Mucosa of rectum (tissue), 2 donors: ENCODE measurements around the gene MVK.

Experiments used
- H3K27ac ChIP-seq, 2 donors: one replicate each; pipeline ENCODE4 v1.7.0; 2013; ENCODE audit warnings: inconsistent platforms in 2 of 2, low read depth in 2 of 2, low read length in 2 of 2
- H3K27me3 ChIP-seq, 2 donors: one replicate each; pipeline ENCODE4 v1.7.0; 2013; ENCODE audit warnings: low read length in 2 of 2; ENCODE audit not compliant: control insufficient read depth in 2 of 2, insufficient read depth in 2 of 2
- H3K36me3 ChIP-seq, 2 donors: one replicate each; pipeline ENCODE4 v1.7.0; 2013; ENCODE audit warnings: low read length in 2 of 2; ENCODE audit not compliant: control insufficient read depth in 2 of 2, insufficient read depth in 2 of 2
- H3K4me1 ChIP-seq, 2 donors: one replicate each; pipeline ENCODE4 v1.7.0; 2013; ENCODE audit warnings: low read length in 2 of 2, mild to moderate bottlenecking in 1 of 2; ENCODE audit not compliant: control insufficient read depth in 2 of 2, insufficient read depth in 2 of 2
- H3K4me3 ChIP-seq, 2 donors: one replicate each; pipeline ENCODE4 v1.7.0; 2013; ENCODE audit warnings: low read length in 2 of 2
- H3K9ac ChIP-seq, 2 donors: one replicate each; pipeline ENCODE4 v1.7.0; 2013; ENCODE audit warnings: low read length in 2 of 2, low read depth in 1 of 2, mild to moderate bottlenecking in 1 of 2
- H3K9me3 ChIP-seq, 2 donors: one replicate each; pipeline ENCODE4 v1.7.0; 2013; ENCODE audit warnings: low read length in 2 of 2; ENCODE audit not compliant: control insufficient read depth in 2 of 2
- donor health status: healthy.
- donor health status: Normal muscosa, but diverticular disease.

MVK gene

DNA sequence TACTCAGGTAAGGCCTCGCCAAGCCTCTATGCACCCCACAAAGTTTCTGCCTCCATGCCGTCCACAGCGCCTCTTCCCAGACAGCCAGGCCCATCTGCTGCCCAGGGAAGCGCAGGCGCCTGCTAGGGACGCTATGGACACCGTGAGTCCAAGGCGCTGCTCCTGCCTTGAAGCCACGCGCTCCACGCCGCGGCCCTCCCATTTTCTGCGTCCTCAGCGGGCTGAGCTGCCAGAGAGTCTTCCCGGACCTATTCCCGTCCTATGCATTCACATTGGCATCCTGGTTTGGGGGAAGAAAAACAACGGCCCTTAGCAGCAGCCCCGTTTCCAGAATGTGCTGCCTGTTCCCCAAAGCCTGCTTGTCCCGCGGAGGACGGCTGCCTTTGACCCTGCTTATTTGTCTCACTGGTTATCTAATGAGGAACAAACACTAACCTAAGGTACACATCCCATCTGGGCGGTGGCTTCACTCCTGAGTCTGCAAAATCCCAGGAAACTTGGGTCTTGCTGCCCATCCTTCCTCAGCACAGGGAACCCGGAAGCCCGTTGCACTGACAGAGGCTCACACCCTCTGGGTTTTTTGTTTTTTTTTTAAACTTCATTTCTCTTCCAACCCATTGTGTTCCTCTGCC is 38.2 kb upstream of the MVK start:
- H3K36me3 ChIP-seq: peaks cover 31 to 44% of the 10 kb centered on the region in 2 donors
- H3K9me3 ChIP-seq: no peaks in the 10 kb centered on the region
- no peaks in the 10 kb centered on the region for H3K4me1 ChIP-seq
- H3K27ac ChIP-seq: no peak overlapping the region
- no peaks in the 10 kb centered on the region for H3K27me3 ChIP-seq
- H3K9ac ChIP-seq: no peak overlapping the region
- H3K4me3 ChIP-seq: no peak overlapping the region

DNA sequence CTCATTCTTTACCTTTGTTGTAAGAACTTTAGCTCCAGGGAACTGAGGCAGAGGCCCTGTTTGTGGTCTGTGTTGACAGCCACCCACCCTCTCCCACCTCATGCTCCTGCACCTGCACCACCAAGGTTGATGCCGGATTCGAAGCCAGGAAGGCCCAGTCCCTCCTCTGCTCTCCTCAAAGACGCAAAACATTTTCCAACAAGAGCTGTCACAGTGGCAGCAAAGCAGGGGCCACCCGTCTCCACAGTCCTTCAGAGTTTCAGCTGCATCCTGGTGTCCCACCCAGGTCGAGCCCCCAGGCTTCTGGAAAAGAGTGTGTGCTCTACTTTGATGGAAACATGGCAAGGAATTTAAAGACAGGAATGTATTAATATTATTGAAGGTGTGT is 37.7 kb upstream of the MVK start:
- H3K9me3 ChIP-seq: no peaks in the 10 kb centered on the region
- H3K36me3 ChIP-seq: peaks cover 31 to 38% of the 10 kb centered on the region in 2 donors
- no peak overlapping the region for H3K27ac ChIP-seq
- no peak overlapping the region for H3K4me3 ChIP-seq
- H3K27me3 ChIP-seq: no peaks in the 10 kb centered on the region
- H3K4me1 ChIP-seq: no peaks in the 10 kb centered on the region
- H3K9ac ChIP-seq: no peak overlapping the region

GRCh38 chr12:109537136-109537535 is 36.5 kb upstream of the MVK start:
- no peaks in the 10 kb centered on the region for H3K4me1 ChIP-seq
- peaks cover 27% of the 10 kb centered on the region in 2 donors for H3K36me3 ChIP-seq
- no peaks in the 10 kb centered on the region for H3K27me3 ChIP-seq
- H3K27ac ChIP-seq: no peak overlapping the region
- H3K4me3 ChIP-seq: no peak overlapping the region
- no peaks in the 10 kb centered on the region for H3K9me3 ChIP-seq
- no peak overlapping the region for H3K9ac ChIP-seq

DNA sequence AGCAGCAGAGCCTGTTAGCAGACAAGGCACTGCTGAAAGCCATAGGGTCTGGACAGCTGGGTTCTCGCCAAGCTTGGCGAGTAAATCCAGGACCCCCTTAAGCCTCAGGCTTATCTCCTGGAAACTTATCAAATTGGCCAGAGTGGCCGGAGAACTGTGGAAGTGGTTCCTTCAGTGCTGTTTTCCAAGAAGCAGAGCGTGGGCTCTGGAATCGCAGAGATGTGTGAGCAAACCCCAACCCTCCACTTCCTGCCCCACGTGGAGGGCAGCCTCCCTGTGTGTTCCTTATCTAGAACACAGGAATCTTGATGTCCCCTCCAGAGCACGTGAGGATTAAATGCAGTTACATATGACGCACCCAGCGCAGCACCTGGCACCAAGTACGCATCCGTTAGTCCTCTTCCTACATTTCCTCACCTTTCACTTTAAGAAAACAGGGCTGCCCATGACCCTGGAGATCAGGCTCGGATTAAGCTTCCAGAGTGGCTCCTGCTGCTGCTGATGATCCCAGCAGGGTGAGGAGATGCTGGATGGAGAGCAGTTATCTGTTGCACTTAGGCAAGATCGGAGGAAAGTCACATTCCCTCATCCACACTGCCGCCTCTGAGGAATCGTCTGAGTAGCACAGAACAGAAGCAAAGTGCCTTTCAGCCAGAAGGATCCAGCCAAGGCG is 35.3 kb upstream of the MVK start:
- H3K27ac ChIP-seq: no peak overlapping the region
- no peak overlapping the region for H3K9ac ChIP-seq
- H3K4me1 ChIP-seq: no peaks in the 10 kb centered on the region
- no peaks in the 10 kb centered on the region for H3K27me3 ChIP-seq
- H3K4me3 ChIP-seq: no peak overlapping the region
- peaks cover 18 to 19% of the 10 kb centered on the region in 2 donors for H3K36me3 ChIP-seq
- H3K9me3 ChIP-seq: no peaks in the 10 kb centered on the region

DNA sequence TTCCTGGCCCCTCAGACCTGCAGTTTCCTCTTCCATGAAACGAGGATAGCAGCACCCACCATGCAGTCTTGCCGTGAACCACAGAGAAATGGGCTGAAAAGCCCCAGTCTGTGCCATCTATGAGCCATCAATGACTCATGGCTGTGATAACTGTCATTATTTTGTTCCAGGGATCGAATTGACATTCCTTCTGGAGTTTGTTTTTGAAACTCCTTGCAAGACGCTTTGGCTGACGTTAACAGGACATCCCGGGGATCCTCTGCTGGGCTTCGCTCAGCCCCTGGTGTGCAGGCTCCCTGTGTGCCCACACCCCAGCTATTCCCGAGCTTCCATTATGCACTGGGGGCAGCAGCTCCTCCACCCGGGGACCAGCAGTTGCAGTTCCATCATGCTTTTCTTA is 34.1 kb upstream of the MVK start:
- Histone ChIP-seq H3K27me3 (no peaks in the 10 kb centered on the region), H3K36me3 (peaks cover 12 to 14% of the 10 kb centered on the region in 2 donors), H3K9me3 (no peaks in the 10 kb centered on the region), H3K4me1 (no peaks in the 10 kb centered on the region), H3K27ac (no peak overlapping the region), H3K4me3 (no peak overlapping the region), H3K9ac (no peak overlapping the region)

- Histone ChIP-seq H3K36me3 (peaks cover under 1 to 6% of the 10 kb centered on the region in 2 donors), H3K4me3 (no peak overlapping the region), H3K9ac (no peak overlapping the region), H3K9me3 (no peaks in the 10 kb centered on the region), H3K27ac (no peak overlapping the region), H3K27me3 (no peaks in the 10 kb centered on the region), H3K4me1 (no peaks in the 10 kb centered on the region)
These were observed 32.8 kb upstream of the MVK start for GRCh38 chr12:109540526-109541412.

DNA sequence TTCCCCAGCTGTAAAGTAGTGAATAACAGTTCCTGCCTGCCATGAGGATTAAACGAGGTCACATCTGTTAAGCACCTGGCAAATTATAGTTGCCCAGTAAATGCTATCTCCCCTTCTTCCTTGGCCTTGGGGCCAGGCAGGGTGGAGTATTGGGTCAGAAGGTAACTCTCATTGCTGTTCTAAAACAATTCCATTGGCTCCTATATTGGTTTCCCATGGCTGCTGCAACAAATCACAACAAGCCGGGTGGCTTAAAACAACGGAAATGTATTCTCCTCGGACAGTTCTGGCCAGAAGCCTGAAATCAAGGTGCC is 32.2 kb upstream of the MVK start:
- Histone ChIP-seq H3K9me3 (no peaks in the 10 kb centered on the region), H3K4me1 (no peaks in the 10 kb centered on the region), H3K27ac (no peak overlapping the region), H3K4me3 (no peak overlapping the region), H3K27me3 (no peaks in the 10 kb centered on the region), H3K36me3 (peaks cover 0 to 2% of the 10 kb centered on the region in 2 donors), H3K9ac (no peak overlapping the region)

- Histone ChIP-seq H3K36me3 (no peaks in the 10 kb centered on the region), H3K9me3 (no peaks in the 10 kb centered on the region), H3K27me3 (peaks cover 0 to under 1% of the 10 kb centered on the region in 2 donors), H3K9ac (no peak overlapping the region), H3K4me3 (no peak overlapping the region), H3K4me1 (no peaks in the 10 kb centered on the region), H3K27ac (no peak overlapping the region)
These were observed 31.6 kb upstream of the MVK start for GRCh38 chr12:109542014-109542413.

DNA sequence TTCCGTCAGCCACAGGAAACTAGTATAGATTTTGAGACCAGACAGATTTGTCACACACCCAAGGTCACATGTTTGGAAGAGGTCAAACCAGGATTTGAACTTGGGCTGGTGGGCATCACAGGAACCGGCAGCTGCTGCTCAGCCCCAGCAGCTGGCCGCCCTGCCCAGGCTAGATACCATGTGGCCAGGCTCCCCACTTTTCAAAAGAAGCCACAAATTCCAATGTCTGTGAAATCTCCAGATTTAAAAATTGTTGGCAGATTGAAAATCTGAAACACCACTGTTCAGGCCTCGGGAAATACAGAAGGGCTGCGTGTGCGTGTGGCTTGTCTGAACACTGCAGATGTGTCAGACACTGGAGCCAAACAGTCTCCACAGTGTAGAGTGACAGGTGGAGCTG is 30.7 kb upstream of the MVK start:
- no peaks in the 10 kb centered on the region for H3K9me3 ChIP-seq
- H3K27me3 ChIP-seq: peaks cover 0 to 3% of the 10 kb centered on the region in 2 donors
- no peak overlapping the region for H3K27ac ChIP-seq
- no peaks in the 10 kb centered on the region for H3K4me1 ChIP-seq
- no peaks in the 10 kb centered on the region for H3K36me3 ChIP-seq
- H3K4me3 ChIP-seq: no peak overlapping the region
- no peak overlapping the region for H3K9ac ChIP-seq

GRCh38 chr12:109544955-109545531 is 28.6 kb upstream of the MVK start:
- H3K4me3 ChIP-seq: no peak overlapping the region
- H3K4me1 ChIP-seq: no peaks in the 10 kb centered on the region
- H3K9me3 ChIP-seq: no peaks in the 10 kb centered on the region
- no peak overlapping the region for H3K27ac ChIP-seq
- H3K36me3 ChIP-seq: no peaks in the 10 kb centered on the region
- H3K27me3 ChIP-seq: peaks cover 8% of the 10 kb centered on the region in 2 donors
- no peak overlapping the region for H3K9ac ChIP-seq
